Measurements from ENCODE around the gene DOC2A. TPM values are rescaled to one million over a fixed set of nuclear protein-coding genes. Genes with fewer than 3 reads are reported as not detected.

Gene DOC2A
- total RNA-seq, 1 donor from 2014 or later, result 3.2 TPM

GRCh38 chr16:29958756-29959155, 52.1 kb downstream of the DOC2A start:
- peaks cover 14% of the 10 kb centered on the region for H3K4me1 Mint-ChIP-seq
- intact Hi-C loops (cut with micrococcal nuclease), result no loop called here
- no peak overlapping the region for H3K27ac Mint-ChIP-seq
- H3K9me3 Mint-ChIP-seq, result no peaks in the 10 kb centered on the region
- no peak overlapping the region for H3K4me3 Mint-ChIP-seq
- H3K27me3 Mint-ChIP-seq, result peaks cover 5% of the 10 kb centered on the region
- DNase-seq, result no peak
- H3K36me3 Mint-ChIP-seq (ENCODE audit: low read depth), result peaks cover 2% of the 10 kb centered on the region

Other genes with a start within 250 kb of the DOC2A start
- not detected in 2 replicates for gene ZG16, start 232.8 kb downstream of the DOC2A start, total RNA-seq
- 132 TPM in 2 replicates for gene KIF22, start 220.3 kb downstream of the DOC2A start, total RNA-seq
- gene MAZ, start 204.5 kb downstream of the DOC2A start, total RNA-seq, result 378 and 380 TPM in 2 replicates
- 1.6 and 1.7 TPM in 2 replicates for gene PRRT2, start 198.8 kb downstream of the DOC2A start, total RNA-seq
- 25.8 and 27.0 TPM in 2 replicates for gene PAGR1, start 194.9 kb downstream of the DOC2A start, total RNA-seq
- gene MVP, start 190.6 kb downstream of the DOC2A start, total RNA-seq, result 116 and 122 TPM in 2 replicates
- 69.2 and 71.2 TPM in 2 replicates for gene CDIPT, start 147.8 kb downstream of the DOC2A start, total RNA-seq
- 0.26 and 0.61 TPM in 2 replicates for gene SEZ6L2, start 111.5 kb downstream of the DOC2A start, total RNA-seq
- 4.4 and 4.8 TPM in 2 replicates for gene ASPHD1, start 110.5 kb downstream of the DOC2A start, total RNA-seq
- gene KCTD13, start 84.8 kb downstream of the DOC2A start, total RNA-seq, result 51.4 and 58.8 TPM in 2 replicates
- gene TMEM219, start 48.9 kb downstream of the DOC2A start, total RNA-seq, result 41.7 and 43.8 TPM in 2 replicates
- gene TAOK2, start 37.2 kb downstream of the DOC2A start, total RNA-seq, result 35.8 and 38.7 TPM in 2 replicates
- gene HIRIP3, start 15.4 kb downstream of the DOC2A start, total RNA-seq, result 45.9 and 47.7 TPM in 2 replicates
- 129 and 133 TPM in 2 replicates for gene INO80E, start 14.8 kb downstream of the DOC2A start, total RNA-seq
- not detected in 2 replicates for gene C16orf92, start 12.2 kb upstream of the DOC2A start, total RNA-seq
- 1.5 and 1.8 TPM in 2 replicates for gene TLCD3B, start 20.2 kb upstream of the DOC2A start, total RNA-seq
- gene ALDOA, start 54.7 kb upstream of the DOC2A start, total RNA-seq, result 2,074 and 2,109 TPM in 2 replicates
- gene PPP4C, start 65.0 kb upstream of the DOC2A start, total RNA-seq, result 144 and 145 TPM in 2 replicates
- 2.1 TPM in 2 replicates for gene TBX6, start 80.9 kb upstream of the DOC2A start, total RNA-seq
- 11.8 and 11.9 TPM in 2 replicates for gene YPEL3, start 85.2 kb upstream of the DOC2A start, total RNA-seq
- gene GDPD3, start 102.5 kb upstream of the DOC2A start, total RNA-seq, result 6.0 and 6.6 TPM in 2 replicates
- 53.9 and 56.4 TPM in 2 replicates for gene MAPK3, start 112.2 kb upstream of the DOC2A start, total RNA-seq
- 748 and 758 TPM in 2 replicates for gene CORO1A, start 172.6 kb upstream of the DOC2A start, total RNA-seq
- gene BOLA2B, start 182.6 kb upstream of the DOC2A start, total RNA-seq, result 280 and 300 TPM in 2 replicates
- gene SLX1A, start 182.8 kb upstream of the DOC2A start, total RNA-seq, result 73.0 and 80.7 TPM in 2 replicates
- gene SULT1A3, start 188.2 kb upstream of the DOC2A start, total RNA-seq, result 15.6 and 24.5 TPM in 2 replicates
- 14.5 and 21.1 TPM in 2 replicates for gene NPIPB13, start 237.5 kb upstream of the DOC2A start, total RNA-seq